A673 (cell line): ENCODE measurements around the gene RAB32. TPM values are rescaled to one million over a fixed set of nuclear protein-coding genes. Genes with fewer than 3 reads are reported as not detected.

ENCODE experiments used
- BruUV-seq: library from RNA; stranded (reverse); fragments of 400-500 nt; replicated peaks from 2 replicates; lab custom pipeline; 2021; lab: Mats Ljungman, UMichigan
- CTCF ChIA-PET: fragments of 300-600 bp; sonication (Branson Sonifier 250); formaldehyde crosslinking; loops from one replicate; lab custom pipeline; 2022; ENCODE audit warnings: antibody characterized with exemption; lab: Charles Lee
- POLR2A ChIA-PET: fragments of 300-600 bp; sonication (Branson Sonifier 250); formaldehyde crosslinking; loops from one replicate; lab custom pipeline; 2022; ENCODE audit warnings: antibody characterized with exemption; ENCODE audit not compliant: low non-redundant PET; lab: Charles Lee
- DNase-seq: peaks from one replicate; pipeline ENCODE4 v3.0.0-alpha.2; 2015; ENCODE audit warnings: low spot score
- H3K27ac ChIP-seq: fragments of 200-600 bp; sonication (generic); 2 replicates; pipeline ENCODE4 v1.5.1; 2016; ENCODE audit warnings: mixed run types, low read depth, mild to moderate bottlenecking, mixed read lengths, antibody characterized with exemption, low read length; ENCODE audit not compliant: poor library complexity, severe bottlenecking
- H3K27me3 ChIP-seq: fragments of 200-600 bp; sonication (generic); replicated peaks from 2 replicates; pipeline ENCODE4 v1.6.1; 2017; ENCODE audit warnings: mixed run types, low read depth, mild to moderate bottlenecking, mixed read lengths, antibody characterized with exemption, low read length; ENCODE audit not compliant: insufficient read depth, poor library complexity
- H3K36me3 ChIP-seq: fragments of 200-600 bp; sonication (generic); 2 replicates; pipeline ENCODE4 v1.6.1; 2016; ENCODE audit warnings: mixed run types, mild to moderate bottlenecking, mixed read lengths, antibody characterized with exemption, low read length; ENCODE audit not compliant: insufficient read depth, poor library complexity, severe bottlenecking
- H3K4me1 ChIP-seq: fragments of 200-600 bp; sonication (generic); 2 replicates; pipeline ENCODE4 v1.6.1; 2017; ENCODE audit warnings: mixed run types, mild to moderate bottlenecking, mixed read lengths, antibody characterized with exemption, low read length; ENCODE audit not compliant: insufficient read depth, poor library complexity, severe bottlenecking
- H3K4me3 ChIP-seq: fragments of 200-600 bp; sonication (generic); 2 replicates; pipeline ENCODE4 v1.5.1; 2016; ENCODE audit warnings: low read depth, mixed run types, mild to moderate bottlenecking, mixed read lengths, low read length; ENCODE audit not compliant: poor library complexity, severe bottlenecking
- H3K9me3 ChIP-seq: fragments of 200-600 bp; sonication (generic); 2 replicates; pipeline ENCODE4 v1.6.1; 2016; ENCODE audit warnings: mixed run types, low read depth, mild to moderate bottlenecking, mixed read lengths, antibody characterized with exemption, low read length; ENCODE audit not compliant: poor library complexity, severe bottlenecking
- EZH2 ChIP-seq: fragments of 200-600 bp; sonication (generic); IDR thresholded peaks from 2 replicates; pipeline ENCODE4 v1.6.1; 2017; ENCODE audit warnings: borderline replicate concordance, low read depth, mild to moderate bottlenecking, mixed read lengths, antibody characterized with exemption, low read length; ENCODE audit not compliant: poor library complexity, severe bottlenecking
- intact Hi-C: fragments of 100-400 bp; cut with micrococcal nuclease; formaldehyde crosslinking; loops from one replicate; pipeline ENCODE4 v1.10.0; 2022; ENCODE audit not compliant: unreplicated experiment
- total RNA-seq: library from RNA; stranded (reverse); gene quantifications from 2 replicates; pipeline ENCODE4 v1.2.3, GENCODE V29; 2021
- TF ChIP-seq, protein P1 (sequence below): fragments of 300-800, 200-600 bp; sonication (generic); conservative IDR thresholded peaks from 2 replicates; pipeline ENCODE4 v1.5.1; 2017; ENCODE audit warnings: low read depth, mild to moderate bottlenecking, antibody characterized with exemption, low read length, moderate library complexity, mixed read lengths

RAB32 gene
- total RNA-seq, 1 experiment from 2014 or later = 2.6 TPM

GRCh38 chr6:146545581-146545980 lies 1.9 kb downstream of the RAB32 start:
- Histone ChIP-seq H3K27me3 (no peaks in the 10 kb centered on the region), H3K4me3 (no peak overlapping the region), H3K27ac (no peak overlapping the region), H3K9me3 (no peaks in the 10 kb centered on the region), H3K4me1 (no peaks in the 10 kb centered on the region), H3K36me3 (no peaks in the 10 kb centered on the region)
- DNase-seq = no peak
- no TSS peak for BruUV-seq
- TF ChIP-seq, protein P1, sequence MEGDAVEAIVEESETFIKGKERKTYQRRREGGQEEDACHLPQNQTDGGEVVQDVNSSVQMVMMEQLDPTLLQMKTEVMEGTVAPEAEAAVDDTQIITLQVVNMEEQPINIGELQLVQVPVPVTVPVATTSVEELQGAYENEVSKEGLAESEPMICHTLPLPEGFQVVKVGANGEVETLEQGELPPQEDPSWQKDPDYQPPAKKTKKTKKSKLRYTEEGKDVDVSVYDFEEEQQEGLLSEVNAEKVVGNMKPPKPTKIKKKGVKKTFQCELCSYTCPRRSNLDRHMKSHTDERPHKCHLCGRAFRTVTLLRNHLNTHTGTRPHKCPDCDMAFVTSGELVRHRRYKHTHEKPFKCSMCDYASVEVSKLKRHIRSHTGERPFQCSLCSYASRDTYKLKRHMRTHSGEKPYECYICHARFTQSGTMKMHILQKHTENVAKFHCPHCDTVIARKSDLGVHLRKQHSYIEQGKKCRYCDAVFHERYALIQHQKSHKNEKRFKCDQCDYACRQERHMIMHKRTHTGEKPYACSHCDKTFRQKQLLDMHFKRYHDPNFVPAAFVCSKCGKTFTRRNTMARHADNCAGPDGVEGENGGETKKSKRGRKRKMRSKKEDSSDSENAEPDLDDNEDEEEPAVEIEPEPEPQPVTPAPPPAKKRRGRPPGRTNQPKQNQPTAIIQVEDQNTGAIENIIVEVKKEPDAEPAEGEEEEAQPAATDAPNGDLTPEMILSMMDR = no peak
- TF ChIP-seq EZH2 = no peak
- ChIA-PET CTCF (no interaction called here), POLR2A (no interaction called here)
- intact Hi-C loops = no loop called here

- Histone ChIP-seq H3K4me1 (no peaks in the 10 kb centered on the region), H3K36me3 (no peaks in the 10 kb centered on the region), H3K4me3 (no peak overlapping the region), H3K27me3 (no peaks in the 10 kb centered on the region), H3K9me3 (no peaks in the 10 kb centered on the region), H3K27ac (no peak overlapping the region)
- POLR2A ChIA-PET = no interaction called here
- no peak for DNase-seq
- BruUV-seq = no TSS peak
- CTCF ChIA-PET = no interaction called here
- intact Hi-C loops = no loop called here
- TF ChIP-seq, protein P1 = no peak
- TF ChIP-seq EZH2 = no peak
These were observed 2.9 kb downstream of the RAB32 start for GRCh38 chr6:146546443-146547043.

DNA sequence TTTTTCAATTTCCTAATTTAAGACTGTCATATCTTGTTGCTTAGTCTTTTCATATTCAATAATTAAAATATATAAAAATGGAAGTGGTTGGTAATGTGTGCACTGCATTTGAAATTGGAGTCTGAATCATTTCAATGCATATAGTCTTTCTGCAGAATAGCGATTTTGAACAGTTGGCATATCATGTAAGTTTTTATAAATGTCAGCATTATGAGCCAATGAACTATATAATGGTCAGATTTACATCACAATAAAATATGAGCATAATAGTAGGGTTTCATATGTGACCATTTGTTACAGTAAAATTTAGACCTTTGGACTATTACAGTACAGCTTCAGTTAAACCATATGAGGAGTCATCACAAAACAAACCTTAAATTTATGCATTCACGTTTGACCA lies 4.3 kb downstream of the RAB32 start:
- ChIA-PET CTCF (no interaction called here), POLR2A (no interaction called here)
- H3K4me1 ChIP-seq = no peaks in the 10 kb centered on the region
- H3K4me3 ChIP-seq = no peak overlapping the region
- H3K9me3 ChIP-seq = no peaks in the 10 kb centered on the region
- TF ChIP-seq, protein P1 = no peak
- no peak for TF ChIP-seq EZH2
- intact Hi-C loops = no loop called here
- no peaks in the 10 kb centered on the region for H3K36me3 ChIP-seq
- H3K27ac ChIP-seq = no peak overlapping the region
- no peak for DNase-seq
- no TSS peak for BruUV-seq
- H3K27me3 ChIP-seq = no peaks in the 10 kb centered on the region
